Coronary artery (tissue), 2 donors: Measurements from ENCODE around the gene ZC3H18.

Experiments used
- DNase-seq: peaks from one replicate; pipeline ENCODE4 v3.0.0-alpha.2; 2017; ENCODE audit warnings: low spot score
- H3K27ac ChIP-seq, 2 donors: fragments of 200-600 bp; sonication (generic); one replicate each; pipeline ENCODE4 v1.5.1; 2016 to 2019
- H3K4me3 ChIP-seq: fragments of 200-600 bp; sonication (generic); 2 replicates; pipeline ENCODE4 v1.5.1; 2016; ENCODE audit warnings: mild to moderate bottlenecking, moderate library complexity
- CTCF ChIP-seq: fragments of 200-600 bp; sonication (generic); IDR thresholded peaks from one replicate; pipeline ENCODE4 v1.5.1; 2019; ENCODE audit warnings: antibody characterized with exemption

ZC3H18 gene

GRCh38 chr16:88613911-88614817 is 44.0 kb downstream of the ZC3H18 start:
- no peak for TF ChIP-seq CTCF
- no peak overlapping the region for H3K27ac ChIP-seq
- no peak for DNase-seq
- no peak overlapping the region for H3K4me3 ChIP-seq

- Histone ChIP-seq H3K27ac (no peak overlapping the region), H3K4me3 (no peak overlapping the region)
- TF ChIP-seq CTCF = no peak
- no peak for DNase-seq
Measured at GRCh38 chr16:88614818-88615580, 44.8 kb downstream of the ZC3H18 start.

- DNase-seq = no peak
- Histone ChIP-seq H3K4me3 (no peak overlapping the region), H3K27ac (no peak overlapping the region)
- no peak for TF ChIP-seq CTCF
Measured at GRCh38 chr16:88616320-88616719, 46.1 kb downstream of the ZC3H18 start.

GRCh38 chr16:88616736-88617135 is 46.5 kb downstream of the ZC3H18 start:
- Histone ChIP-seq H3K27ac (no peak overlapping the region), H3K4me3 (no peak overlapping the region)
- TF ChIP-seq CTCF = no peak
- no peak for DNase-seq

- Histone ChIP-seq H3K27ac (no peak overlapping the region), H3K4me3 (no peak overlapping the region)
- no peak for DNase-seq
- TF ChIP-seq CTCF = no peak
Measured at GRCh38 chr16:88617268-88618031, 47.2 kb downstream of the ZC3H18 start.

- H3K27ac ChIP-seq = no peak overlapping the region
- no peak for TF ChIP-seq CTCF
- no peak for DNase-seq
Measured at GRCh38 chr16:88618182-88618955, 48.2 kb downstream of the ZC3H18 start.

More at GRCh38 chr16:88618182-88618955, 48.2 kb downstream of the ZC3H18 start:
- no peak overlapping the region for H3K4me3 ChIP-seq
